ENCODE results near the gene PWWP2B.

Gene PWWP2B

DNA sequence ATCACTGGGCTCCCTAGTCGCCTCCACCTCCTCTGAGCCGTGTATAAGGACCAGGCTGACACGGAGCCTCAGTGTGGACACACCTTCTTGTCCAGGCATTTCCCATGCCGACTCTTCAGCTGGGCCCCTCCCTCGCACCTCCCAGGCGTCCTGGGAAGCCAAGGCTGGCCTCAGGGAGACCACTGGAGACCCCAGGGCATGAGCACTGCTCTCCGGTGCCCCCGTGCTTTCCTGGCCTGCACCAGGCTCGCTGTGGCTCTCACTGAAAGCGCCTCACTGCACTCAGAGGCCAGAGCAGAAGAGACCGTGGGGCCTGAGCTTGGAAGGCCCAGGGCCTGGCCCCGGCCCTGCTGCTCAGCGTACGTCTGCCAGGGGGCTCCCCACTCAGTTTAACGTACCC lies 33.6 kb upstream of the PWWP2B start:
- DNase-seq = no peak
- no peak overlapping the region for H3K4me3 ChIP-seq (ENCODE audit: control insufficient read depth in 1 of 7, extremely low read depth in 1 of 7, insufficient read depth in 4 of 7, low read depth in 2 of 7, low read length in 6 of 7)
- ChIA-PET POLR2A (no interaction called here), CTCF (interaction anchor here (1.3 to 1.5 kb wide), 2 partner anchors 10 to 12 kb away, joined by 3 read pairs; no protein-coding TSS in a partner anchor)
- H3K27me3 ChIP-seq (replicated peaks in 2 of 5; ENCODE audit: control insufficient read depth in 4 of 5, insufficient read depth in 5 of 5, low read length in 4 of 5) = no peaks in the 10 kb centered on the region
- WGBS (ENCODE audit: insufficient coverage) = 92% methylated on average over 15 of the region's 15 CpGs
- peaks cover 4 to 36% (median 9%) of the 10 kb centered on the region in 4 experiments for H3K36me3 ChIP-seq (ENCODE audit: control insufficient read depth in 4 of 4, insufficient read depth in 4 of 4, low read length in 3 of 4)
- peaks cover 0 to 9% (median 6%) of the 10 kb centered on the region in 4 experiments for H3K4me1 ChIP-seq (ENCODE audit: control extremely low read depth in 1 of 4, control insufficient read depth in 4 of 4, insufficient read depth in 4 of 4, low read length in 3 of 4)
- H3K9me3 ChIP-seq (ENCODE audit: control extremely low read depth in 1 of 5, control insufficient read depth in 4 of 5, insufficient read depth in 2 of 5, low read depth in 1 of 5, low read length in 4 of 5) = peaks cover 0 to 7% (median 0%) of the 10 kb centered on the region in 5 experiments
- H3K27ac ChIP-seq (ENCODE audit: insufficient read depth in 1 of 2, low read depth in 1 of 2, low read length in 2 of 2, poor library complexity in 1 of 2, severe bottlenecking in 2 of 2) = no peak overlapping the region

DNA sequence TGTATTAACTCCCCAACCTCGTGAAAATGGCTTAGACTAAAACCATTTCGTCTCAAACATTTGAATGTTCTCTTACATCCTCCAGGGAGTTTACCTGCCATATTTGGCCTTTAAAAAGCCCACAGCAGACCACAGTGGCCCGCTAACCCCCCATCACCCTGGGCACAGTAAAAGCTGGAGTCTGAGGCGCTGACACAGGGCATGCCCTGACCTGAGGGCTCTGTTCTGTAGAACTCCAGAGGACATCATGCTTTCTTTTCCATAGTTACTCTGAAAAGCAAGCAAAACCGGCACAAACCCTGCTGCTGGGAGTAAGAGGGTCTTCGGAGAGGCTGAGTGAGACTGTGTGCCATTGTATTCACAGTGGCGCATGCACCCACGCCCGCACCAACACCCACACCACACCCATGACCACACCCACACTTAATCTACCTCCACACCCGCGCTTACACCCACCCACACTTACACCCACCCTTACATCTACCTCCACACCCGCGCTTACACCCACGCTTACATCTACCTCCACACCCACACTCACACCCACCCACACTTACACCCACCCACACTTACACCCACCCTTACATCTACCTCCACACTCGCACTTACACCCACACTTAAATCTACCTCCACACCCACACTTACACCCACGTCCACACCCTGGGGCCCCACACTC lies 32.9 kb upstream of the PWWP2B start:
- Histone ChIP-seq H3K4me3 (ENCODE audit: control insufficient read depth in 1 of 7, extremely low read depth in 1 of 7, insufficient read depth in 4 of 7, low read depth in 2 of 7, low read length in 6 of 7) (no peak overlapping the region), H3K4me1 (ENCODE audit: control extremely low read depth in 1 of 4, control insufficient read depth in 4 of 4, insufficient read depth in 4 of 4, low read length in 3 of 4) (peaks cover 0 to 9% (median 6%) of the 10 kb centered on the region in 4 experiments), H3K27me3 (replicated peaks in 2 of 5; ENCODE audit: control insufficient read depth in 4 of 5, insufficient read depth in 5 of 5, low read length in 4 of 5) (no peaks in the 10 kb centered on the region), H3K27ac (ENCODE audit: insufficient read depth in 1 of 2, low read depth in 1 of 2, low read length in 2 of 2, poor library complexity in 1 of 2, severe bottlenecking in 2 of 2) (no peak overlapping the region), H3K9me3 (ENCODE audit: control extremely low read depth in 1 of 5, control insufficient read depth in 4 of 5, insufficient read depth in 2 of 5, low read depth in 1 of 5, low read length in 4 of 5) (peaks cover 0 to 7% (median 0%) of the 10 kb centered on the region in 5 experiments), H3K36me3 (ENCODE audit: control insufficient read depth in 4 of 4, insufficient read depth in 4 of 4, low read length in 3 of 4) (peaks cover 4 to 38% (median 9%) of the 10 kb centered on the region in 4 experiments)
- DNase-seq = peak in 2 of 3 donors; percentile 24 to 30
- ChIA-PET POLR2A (no interaction called here), CTCF (interaction anchor here (1.5 kb wide), 1 partner anchor 11 kb away, joined by 3 read pairs; no protein-coding TSS in a partner anchor)
- 60% methylated on average over 12 of the region's 16 CpGs for WGBS (ENCODE audit: insufficient coverage)

DNA sequence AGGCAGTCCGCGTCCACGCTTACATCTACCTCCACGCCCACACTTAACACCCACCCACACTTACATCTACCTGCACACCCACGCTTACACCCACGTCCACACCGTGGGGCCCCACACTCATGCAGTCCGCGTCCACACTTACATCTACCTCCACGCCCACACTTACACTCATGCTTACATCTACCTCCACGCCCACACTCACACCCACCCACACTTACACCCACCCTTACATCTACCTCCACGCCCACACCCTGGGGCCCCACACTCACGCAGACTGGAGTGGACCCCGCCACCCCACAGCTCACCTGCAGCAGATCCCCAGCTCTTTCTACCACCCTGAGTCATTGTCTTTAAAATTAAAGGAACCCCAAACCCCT lies 32.4 kb upstream of the PWWP2B start:
- WGBS (ENCODE audit: insufficient coverage) = 75% methylated on average over 8 of the region's 14 CpGs
- no peak overlapping the region for H3K4me3 ChIP-seq (ENCODE audit: control insufficient read depth in 1 of 7, extremely low read depth in 1 of 7, insufficient read depth in 4 of 7, low read depth in 2 of 7, low read length in 6 of 7)
- ChIA-PET CTCF (no interaction called here), POLR2A (no interaction called here)
- DNase-seq = no peak
- H3K4me1 ChIP-seq (ENCODE audit: control extremely low read depth in 1 of 4, control insufficient read depth in 4 of 4, insufficient read depth in 4 of 4, low read length in 3 of 4) = peaks cover 0 to 9% (median 6%) of the 10 kb centered on the region in 4 experiments
- no peaks in the 10 kb centered on the region for H3K27me3 ChIP-seq (replicated peaks in 2 of 5; ENCODE audit: control insufficient read depth in 4 of 5, insufficient read depth in 5 of 5, low read length in 4 of 5)
- no peak overlapping the region for H3K27ac ChIP-seq (ENCODE audit: insufficient read depth in 1 of 2, low read depth in 1 of 2, low read length in 2 of 2, poor library complexity in 1 of 2, severe bottlenecking in 2 of 2)
- peaks cover 4 to 40% (median 9%) of the 10 kb centered on the region in 4 experiments for H3K36me3 ChIP-seq (ENCODE audit: control insufficient read depth in 4 of 4, insufficient read depth in 4 of 4, low read length in 3 of 4)
- peaks cover 0 to 7% (median 0%) of the 10 kb centered on the region in 5 experiments for H3K9me3 ChIP-seq (ENCODE audit: control extremely low read depth in 1 of 5, control insufficient read depth in 4 of 5, insufficient read depth in 2 of 5, low read depth in 1 of 5, low read length in 4 of 5)

- Histone ChIP-seq H3K4me3 (ENCODE audit: control insufficient read depth in 1 of 7, extremely low read depth in 1 of 7, insufficient read depth in 4 of 7, low read depth in 2 of 7, low read length in 6 of 7) (no peak overlapping the region), H3K36me3 (ENCODE audit: control insufficient read depth in 4 of 4, insufficient read depth in 4 of 4, low read length in 3 of 4) (peaks cover 4 to 40% (median 9%) of the 10 kb centered on the region in 4 experiments), H3K27me3 (replicated peaks in 2 of 5; ENCODE audit: control insufficient read depth in 4 of 5, insufficient read depth in 5 of 5, low read length in 4 of 5) (no peaks in the 10 kb centered on the region), H3K9me3 (ENCODE audit: control extremely low read depth in 1 of 5, control insufficient read depth in 4 of 5, insufficient read depth in 2 of 5, low read depth in 1 of 5, low read length in 4 of 5) (peaks cover 0 to 7% (median 0%) of the 10 kb centered on the region in 5 experiments), H3K27ac (ENCODE audit: insufficient read depth in 1 of 2, low read depth in 1 of 2, low read length in 2 of 2, poor library complexity in 1 of 2, severe bottlenecking in 2 of 2) (no peak overlapping the region), H3K4me1 (ENCODE audit: control extremely low read depth in 1 of 4, control insufficient read depth in 4 of 4, insufficient read depth in 4 of 4, low read length in 3 of 4) (peaks cover 0 to 9% (median 6%) of the 10 kb centered on the region in 4 experiments)
- DNase-seq = no peak
- POLR2A ChIA-PET = no interaction called here
- 20% methylated on average over 8 of the region's 9 CpGs for WGBS (ENCODE audit: insufficient coverage)
- CTCF ChIA-PET = no interaction called here
These were observed 31.9 kb upstream of the PWWP2B start for GRCh38 chr10:132365102-132365501.

DNA sequence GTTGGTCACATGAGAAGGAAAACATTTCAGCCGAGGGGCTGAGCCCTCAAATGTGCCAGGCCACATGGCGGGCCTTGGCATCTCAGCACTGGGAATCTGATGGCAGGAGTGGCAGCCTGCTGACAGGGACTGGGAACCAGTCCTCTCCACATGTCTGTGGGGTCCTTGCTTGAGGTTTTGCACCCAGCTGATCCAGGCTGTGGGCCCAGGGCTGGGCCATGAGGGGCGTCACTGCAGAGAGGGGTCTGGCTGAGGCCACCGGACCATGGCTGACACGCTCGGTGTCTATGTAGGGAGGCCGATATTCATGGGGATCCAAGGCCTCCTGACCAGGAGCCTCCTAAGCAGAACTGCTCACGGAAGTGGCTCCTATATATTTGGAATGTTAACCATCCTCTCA lies 31.0 kb upstream of the PWWP2B start:
- ChIA-PET CTCF (no interaction called here), POLR2A (no interaction called here)
- H3K9me3 ChIP-seq (ENCODE audit: control extremely low read depth in 1 of 5, control insufficient read depth in 4 of 5, insufficient read depth in 2 of 5, low read depth in 1 of 5, low read length in 4 of 5) = peaks cover 0 to 7% (median 0%) of the 10 kb centered on the region in 5 experiments
- peaks cover 4 to 40% (median 9%) of the 10 kb centered on the region in 4 experiments for H3K36me3 ChIP-seq (ENCODE audit: control insufficient read depth in 4 of 4, insufficient read depth in 4 of 4, low read length in 3 of 4)
- no peaks in the 10 kb centered on the region for H3K27me3 ChIP-seq (replicated peaks in 2 of 5; ENCODE audit: control insufficient read depth in 4 of 5, insufficient read depth in 5 of 5, low read length in 4 of 5)
- no peak overlapping the region for H3K4me3 ChIP-seq (ENCODE audit: control insufficient read depth in 1 of 7, extremely low read depth in 1 of 7, insufficient read depth in 4 of 7, low read depth in 2 of 7, low read length in 6 of 7)
- WGBS (ENCODE audit: insufficient coverage) = 99% methylated on average over 8 of the region's 8 CpGs
- DNase-seq = no peak
- H3K27ac ChIP-seq (ENCODE audit: insufficient read depth in 1 of 2, low read depth in 1 of 2, low read length in 2 of 2, poor library complexity in 1 of 2, severe bottlenecking in 2 of 2) = no peak overlapping the region
- peaks cover 0 to 13% (median 11%) of the 10 kb centered on the region in 4 experiments for H3K4me1 ChIP-seq (ENCODE audit: control extremely low read depth in 1 of 4, control insufficient read depth in 4 of 4, insufficient read depth in 4 of 4, low read length in 3 of 4)

GRCh38 chr10:132366499-132366898 lies 30.5 kb upstream of the PWWP2B start:
- Histone ChIP-seq H3K27me3 (replicated peaks in 2 of 5; ENCODE audit: control insufficient read depth in 4 of 5, insufficient read depth in 5 of 5, low read length in 4 of 5) (no peaks in the 10 kb centered on the region), H3K4me1 (ENCODE audit: control extremely low read depth in 1 of 4, control insufficient read depth in 4 of 4, insufficient read depth in 4 of 4, low read length in 3 of 4) (peaks cover 0 to 18% (median 16%) of the 10 kb centered on the region in 4 experiments), H3K36me3 (ENCODE audit: control insufficient read depth in 4 of 4, insufficient read depth in 4 of 4, low read length in 3 of 4) (peaks cover 4 to 40% (median 9%) of the 10 kb centered on the region in 4 experiments), H3K27ac (ENCODE audit: insufficient read depth in 1 of 2, low read depth in 1 of 2, low read length in 2 of 2, poor library complexity in 1 of 2, severe bottlenecking in 2 of 2) (no peak overlapping the region), H3K9me3 (ENCODE audit: control extremely low read depth in 1 of 5, control insufficient read depth in 4 of 5, insufficient read depth in 2 of 5, low read depth in 1 of 5, low read length in 4 of 5) (peaks cover 0 to 7% (median 0%) of the 10 kb centered on the region in 5 experiments), H3K4me3 (ENCODE audit: control insufficient read depth in 1 of 7, extremely low read depth in 1 of 7, insufficient read depth in 4 of 7, low read depth in 2 of 7, low read length in 6 of 7) (no peak overlapping the region)
- WGBS (ENCODE audit: insufficient coverage) = 83% methylated on average over 3 of the region's 9 CpGs
- no peak for DNase-seq
- ChIA-PET POLR2A (no interaction called here), CTCF (no interaction called here)

DNA sequence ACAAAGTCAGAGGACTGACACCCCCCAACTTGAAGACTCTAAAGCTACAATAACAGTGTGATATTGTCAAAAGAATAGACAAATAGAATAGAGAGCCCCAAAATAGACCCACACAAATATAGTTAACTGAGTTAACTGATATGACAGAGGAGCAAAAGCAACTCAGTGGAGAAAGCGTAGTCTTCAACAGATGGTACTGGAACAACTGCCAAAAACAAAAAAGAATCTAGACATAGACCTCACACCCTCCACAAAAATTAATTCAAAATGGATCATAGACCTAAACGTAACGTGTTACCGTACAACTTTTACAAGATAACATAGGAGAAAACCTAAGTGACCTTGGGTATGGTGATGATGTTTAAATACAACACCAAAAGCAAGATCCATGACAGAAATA lies 28.6 kb upstream of the PWWP2B start:
- ChIA-PET CTCF (no interaction called here), POLR2A (no interaction called here)
- Histone ChIP-seq H3K36me3 (ENCODE audit: control insufficient read depth in 4 of 4, insufficient read depth in 4 of 4, low read length in 3 of 4) (peaks cover 3 to 22% (median 8%) of the 10 kb centered on the region in 4 experiments), H3K4me3 (ENCODE audit: control insufficient read depth in 1 of 7, extremely low read depth in 1 of 7, insufficient read depth in 4 of 7, low read depth in 2 of 7, low read length in 6 of 7) (no peak overlapping the region), H3K9me3 (ENCODE audit: control extremely low read depth in 1 of 5, control insufficient read depth in 4 of 5, insufficient read depth in 2 of 5, low read depth in 1 of 5, low read length in 4 of 5) (peaks cover 0 to 3% (median 0%) of the 10 kb centered on the region in 5 experiments), H3K27me3 (replicated peaks in 2 of 5; ENCODE audit: control insufficient read depth in 4 of 5, insufficient read depth in 5 of 5, low read length in 4 of 5) (no peaks in the 10 kb centered on the region), H3K4me1 (ENCODE audit: control extremely low read depth in 1 of 4, control insufficient read depth in 4 of 4, insufficient read depth in 4 of 4, low read length in 3 of 4) (peaks cover 0 to 23% (median 21%) of the 10 kb centered on the region in 4 experiments), H3K27ac (ENCODE audit: insufficient read depth in 1 of 2, low read depth in 1 of 2, low read length in 2 of 2, poor library complexity in 1 of 2, severe bottlenecking in 2 of 2) (no peak overlapping the region)
- WGBS (ENCODE audit: insufficient coverage) = 100% methylated on average over 1 of the region's 4 CpGs
- DNase-seq = no peak

Data from common myeloid progenitor, CD34-positive (primary cell).